ENCODE data around the gene MYOM3. TPM values are rescaled to one million over a fixed set of nuclear protein-coding genes. Genes with fewer than 3 reads are reported as not detected.

The MYOM3 gene
- total and polyA plus RNA-seq, 8 donors = 0.12 to 1.8 (median 0.18) TPM; not detected in 1

GRCh38 chr1:24093732-24094131 lies 18.2 kb downstream of the MYOM3 start:
- Histone ChIP-seq H3K4me3 (no peak overlapping the region), H3K36me3 (no peaks in the 10 kb centered on the region), H3K27ac (no peak overlapping the region), H3K27me3 (peaks cover 0 to 10% (median 0%) of the 10 kb centered on the region in 3 donors), H3K4me1 (no peaks in the 10 kb centered on the region), H3K9me3 (no peaks in the 10 kb centered on the region)
- TF ChIP-seq CTCF (IDR thresholded peaks at IDR 0.05) (no peak), EP300 (IDR thresholded peaks at IDR 0.05) (no peak), POLR2A (IDR thresholded peaks at IDR 0.05) (no peak), POLR2AphosphoS5 (IDR thresholded peaks at IDR 0.05) (no peak)
- intact Hi-C loops (cut with DNase I; ENCODE audit: low total_unique reads) = no loop called here
- 66 to 85% (median 80%) methylated on average over 7 to 9 of the region's 9 CpGs for WGBS, 5 donors
- no peak for DNase-seq

- 90 to 95% (median 94%) methylated on average over 4 to 9 of the region's 9 CpGs for WGBS, 5 donors
- H3K36me3 ChIP-seq = no peaks in the 10 kb centered on the region
- DNase-seq = no peak
- TF ChIP-seq CTCF (IDR thresholded peaks at IDR 0.05) = no peak
- no peak for TF ChIP-seq POLR2AphosphoS5 (IDR thresholded peaks at IDR 0.05)
- TF ChIP-seq EP300 (IDR thresholded peaks at IDR 0.05) = no peak
- TF ChIP-seq POLR2A (IDR thresholded peaks at IDR 0.05) = no peak
- no peaks in the 10 kb centered on the region for H3K9me3 ChIP-seq
- intact Hi-C loops (cut with DNase I; ENCODE audit: low total_unique reads) = no loop called here
- no peak overlapping the region for H3K27ac ChIP-seq
- no peaks in the 10 kb centered on the region for H3K4me1 ChIP-seq
- H3K27me3 ChIP-seq = peaks cover 0 to 10% (median 0%) of the 10 kb centered on the region in 3 donors
- H3K4me3 ChIP-seq = no peak overlapping the region
Measured at GRCh38 chr1:24092979-24093378, 19.0 kb downstream of the MYOM3 start.

GRCh38 chr1:24091971-24092482 lies 19.9 kb downstream of the MYOM3 start:
- Histone ChIP-seq H3K36me3 (no peaks in the 10 kb centered on the region), H3K27ac (no peak overlapping the region), H3K27me3 (peaks cover 0 to 10% (median 0%) of the 10 kb centered on the region in 3 donors), H3K4me3 (no peak overlapping the region), H3K4me1 (no peaks in the 10 kb centered on the region), H3K9me3 (no peaks in the 10 kb centered on the region)
- intact Hi-C loops (cut with DNase I; ENCODE audit: low total_unique reads) = no loop called here
- TF ChIP-seq POLR2AphosphoS5 (IDR thresholded peaks at IDR 0.05) (no peak), EP300 (IDR thresholded peaks at IDR 0.05) (no peak), POLR2A (IDR thresholded peaks at IDR 0.05) (no peak), CTCF (IDR thresholded peaks at IDR 0.05) (no peak)
- no peak for DNase-seq
- WGBS, 5 donors = 61 to 84% (median 82%) methylated on average over 5 to 13 of the region's 13 CpGs

GRCh38 chr1:24090736-24091135 lies 21.2 kb downstream of the MYOM3 start:
- DNase-seq = no peak
- no peaks in the 10 kb centered on the region for H3K36me3 ChIP-seq
- no peaks in the 10 kb centered on the region for H3K4me1 ChIP-seq

More at GRCh38 chr1:24090736-24091135, 21.2 kb downstream of the MYOM3 start:
- intact Hi-C loops (cut with DNase I; ENCODE audit: low total_unique reads) = no loop called here
- H3K9me3 ChIP-seq = no peaks in the 10 kb centered on the region
- no peak overlapping the region for H3K4me3 ChIP-seq
- H3K27me3 ChIP-seq = peaks cover 0 to 10% (median 0%) of the 10 kb centered on the region in 3 donors
- H3K27ac ChIP-seq = no peak overlapping the region
- TF ChIP-seq EP300 (IDR thresholded peaks at IDR 0.05) (no peak), POLR2AphosphoS5 (IDR thresholded peaks at IDR 0.05) (no peak), POLR2A (IDR thresholded peaks at IDR 0.05) (no peak), CTCF (IDR thresholded peaks at IDR 0.05) (no peak)
- WGBS, 5 donors = 92 to 96% (median 95%) methylated on average over 11 of the region's 11 CpGs

All from stomach (tissue), 9 donors.